OCI-LY3 (cell line): Measurements from ENCODE around the gene OR8A1.

ENCODE experiments used
- CTCF ChIP-seq: fragments of 200-600, 300-600 bp; sonication (generic); IDR thresholded peaks from 2 replicates; pipeline ENCODE4 v1.5.1; 2014; ENCODE audit warnings: antibody characterized with exemption, low read length, low read depth
- EZH2phosphoT487 ChIP-seq: fragments of 200-600 bp; shearing (Covaris generic); IDR thresholded peaks from 2 replicates; pipeline ENCODE4 v1.6.1; 2018; ENCODE audit warnings: antibody characterized with exemption, mixed run types, low read depth

DNA sequence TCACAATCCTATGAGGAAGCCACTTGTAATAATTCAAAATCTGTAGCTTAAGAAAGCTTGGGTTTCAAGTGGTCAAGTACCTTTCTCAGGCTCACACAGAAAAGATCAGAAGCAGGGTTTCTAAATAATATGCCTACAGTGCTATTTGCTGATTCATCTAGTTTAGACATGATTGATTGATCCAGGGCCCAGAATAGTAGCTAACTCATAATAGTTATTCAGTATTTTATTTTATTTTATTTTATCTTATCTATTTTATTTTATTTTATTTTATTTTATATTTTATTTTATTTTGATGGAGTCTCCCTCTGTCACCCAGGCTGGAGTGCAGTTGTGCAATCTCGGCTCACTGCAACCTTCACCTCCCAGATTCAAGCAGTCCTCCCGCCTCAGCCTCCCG lies 25.5 kb downstream of the OR8A1 start:
- no peak for TF ChIP-seq CTCF
- TF ChIP-seq EZH2phosphoT487 = no peak
